SKM-1 (cell line): ENCODE results near the gene RSRC1.
"Not testable (repeated sequence)": the region's sequence is repeated elsewhere in the genome, so short reads cannot be mapped to it uniquely, and the experiment has no call there.

Experiments used
- DNase-seq: peaks from one replicate; lab custom pipeline; 2025; ENCODE audit not compliant: unreplicated experiment; lab: John Stamatoyannopoulos, UW

The RSRC1 gene

GRCh38 chr3:158313338-158313927, 203.5 kb downstream of the RSRC1 start:
- no peak for DNase-seq

GRCh38 chr3:158314426-158315357, 204.8 kb downstream of the RSRC1 start:
- no peak for DNase-seq

- not testable (repeated sequence) for DNase-seq
Measured at GRCh38 chr3:158329696-158330441, 220.0 kb downstream of the RSRC1 start.

- DNase-seq = no peak
Measured at GRCh38 chr3:158330870-158331269, 221.0 kb downstream of the RSRC1 start.

- DNase-seq = peak; percentile 25
Measured at GRCh38 chr3:158333736-158334135, 223.8 kb downstream of the RSRC1 start.

- DNase-seq = no peak
Measured at GRCh38 chr3:158337110-158337509, 227.2 kb downstream of the RSRC1 start.

GRCh38 chr3:158339638-158340037, 229.7 kb downstream of the RSRC1 start:
- no peak for DNase-seq

GRCh38 chr3:158340951-158341350, 231.1 kb downstream of the RSRC1 start:
- DNase-seq = not testable (repeated sequence)

GRCh38 chr3:158347966-158348365, 238.1 kb downstream of the RSRC1 start:
- DNase-seq = no peak

- no peak for DNase-seq
Measured at GRCh38 chr3:158350971-158351370, 241.1 kb downstream of the RSRC1 start.

GRCh38 chr3:158352551-158352950, 242.7 kb downstream of the RSRC1 start:
- peak; percentile 58 for DNase-seq

GRCh38 chr3:158354713-158355112, 244.8 kb downstream of the RSRC1 start:
- DNase-seq = no peak

GRCh38 chr3:158355623-158356588, 246.0 kb downstream of the RSRC1 start:
- no peak for DNase-seq

GRCh38 chr3:158359339-158359738, 249.4 kb downstream of the RSRC1 start:
- DNase-seq = no peak

GRCh38 chr3:158360756-158361448, 251.0 kb downstream of the RSRC1 start:
- no peak for DNase-seq

- no peak for DNase-seq
Measured at GRCh38 chr3:158368271-158368670, 258.4 kb downstream of the RSRC1 start.

GRCh38 chr3:158369279-158369678, 259.4 kb downstream of the RSRC1 start:
- DNase-seq = no peak

- DNase-seq = no peak
Measured at GRCh38 chr3:158379517-158379916, 269.6 kb downstream of the RSRC1 start.

- DNase-seq = no peak
Measured at GRCh38 chr3:158381262-158381868, 271.5 kb downstream of the RSRC1 start.
